Stimulated activated CD4-positive, alpha-beta T cell treated with anti-CD3 and anti-CD28 coated beads, TNF-alpha, amount 100 ng/mL, for 24 hours (primary cell): ENCODE measurements around the gene POMGNT1.

Source experiments
- DNase-seq, 3 experiments: peaks; one replicate each; pipeline ENCODE4 v3.0.0-alpha.2; 2020; ENCODE audit warnings: low read depth in 3 of 3

The POMGNT1 gene

DNA sequence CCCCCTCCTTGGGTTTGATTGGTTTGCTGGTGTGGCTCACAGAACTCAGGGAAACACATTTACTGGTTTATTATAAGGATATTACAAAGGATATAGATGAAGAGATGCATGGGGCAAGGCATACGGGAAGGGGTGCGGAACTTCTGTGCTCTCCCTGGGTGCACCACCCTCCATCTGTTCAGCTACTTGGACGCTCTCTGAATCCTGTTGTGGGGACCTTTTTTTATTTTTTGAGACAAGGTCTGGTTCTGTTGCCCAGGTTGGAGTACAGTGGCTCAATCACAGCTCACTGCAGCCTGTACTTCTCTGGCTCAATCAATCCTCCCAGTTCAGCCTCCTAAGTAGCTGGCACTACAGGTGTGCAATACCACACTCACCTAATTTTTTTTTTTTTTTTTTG, 12.3 kb upstream of the POMGNT1 start:
- DNase-seq = no peak

- no peak for DNase-seq
These were observed 8.2 kb upstream of the POMGNT1 start for GRCh38 chr1:46206399-46206798.

GRCh38 chr1:46205791-46206190, 7.6 kb upstream of the POMGNT1 start:
- DNase-seq = no peak

GRCh38 chr1:46205141-46205540, 6.9 kb upstream of the POMGNT1 start:
- no peak for DNase-seq

DNA sequence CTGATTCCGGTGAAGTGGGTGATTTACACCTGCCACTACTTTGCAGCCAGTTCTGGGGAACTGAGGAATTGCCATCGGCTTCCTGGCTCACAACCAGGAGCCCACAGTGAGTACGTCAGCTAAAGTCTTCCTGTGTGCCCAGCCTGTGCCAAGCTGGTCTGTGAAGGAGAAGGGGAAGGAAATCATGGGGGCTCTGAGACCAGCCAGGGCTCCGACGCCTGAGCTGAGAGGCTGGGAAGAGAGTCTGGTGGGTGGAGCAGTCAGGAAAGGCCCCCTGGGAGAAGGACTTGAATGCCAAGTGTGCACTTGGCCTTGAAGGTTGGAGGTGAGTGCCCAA, 6.1 kb upstream of the POMGNT1 start:
- DNase-seq = no peak

GRCh38 chr1:46203738-46204405, 5.6 kb upstream of the POMGNT1 start:
- no peak for DNase-seq

GRCh38 chr1:46199233-46199749, 1.1 kb upstream of the POMGNT1 start:
- no peak for DNase-seq

DNA sequence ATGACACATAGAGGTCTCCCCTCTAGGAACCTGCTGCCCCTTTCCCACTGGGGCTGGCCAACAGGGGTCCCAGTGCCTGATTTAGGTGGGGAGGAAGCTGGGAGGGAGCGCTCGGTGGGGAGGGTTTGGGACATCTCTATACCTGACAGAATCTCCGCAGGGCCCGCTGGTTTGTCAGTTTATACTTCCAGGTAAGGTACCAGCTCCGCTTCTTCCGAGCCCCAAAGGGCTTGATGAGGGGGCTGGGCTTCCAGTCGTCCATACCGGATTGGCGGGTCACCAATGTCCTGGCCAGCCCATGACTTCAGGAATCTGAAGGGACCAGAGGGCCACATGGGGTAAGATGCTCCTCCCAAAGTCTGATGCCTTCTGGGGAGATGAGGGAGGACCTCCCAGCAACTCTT, 672 bp downstream of the POMGNT1 start:
- no peak for DNase-seq

DNA sequence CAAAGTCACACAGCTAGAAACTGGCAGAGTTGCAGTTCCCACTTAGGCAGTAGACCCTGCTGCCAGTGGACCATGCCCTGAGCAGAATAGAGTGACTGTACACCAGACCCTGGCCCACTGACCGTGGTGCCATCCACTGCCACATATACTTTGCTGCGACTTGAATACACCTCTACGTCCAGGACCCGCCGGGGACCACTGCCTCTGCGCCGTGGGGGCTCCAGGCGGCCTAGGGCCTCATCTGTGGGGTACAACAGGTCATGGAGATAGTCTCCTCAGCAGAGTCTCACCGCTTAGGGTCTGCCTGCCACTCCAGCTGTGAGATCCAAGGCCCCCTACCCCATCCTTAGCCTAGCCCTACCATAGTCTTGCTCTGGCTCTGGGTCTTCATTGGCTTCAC, 1.6 kb downstream of the POMGNT1 start:
- DNase-seq = no peak

DNA sequence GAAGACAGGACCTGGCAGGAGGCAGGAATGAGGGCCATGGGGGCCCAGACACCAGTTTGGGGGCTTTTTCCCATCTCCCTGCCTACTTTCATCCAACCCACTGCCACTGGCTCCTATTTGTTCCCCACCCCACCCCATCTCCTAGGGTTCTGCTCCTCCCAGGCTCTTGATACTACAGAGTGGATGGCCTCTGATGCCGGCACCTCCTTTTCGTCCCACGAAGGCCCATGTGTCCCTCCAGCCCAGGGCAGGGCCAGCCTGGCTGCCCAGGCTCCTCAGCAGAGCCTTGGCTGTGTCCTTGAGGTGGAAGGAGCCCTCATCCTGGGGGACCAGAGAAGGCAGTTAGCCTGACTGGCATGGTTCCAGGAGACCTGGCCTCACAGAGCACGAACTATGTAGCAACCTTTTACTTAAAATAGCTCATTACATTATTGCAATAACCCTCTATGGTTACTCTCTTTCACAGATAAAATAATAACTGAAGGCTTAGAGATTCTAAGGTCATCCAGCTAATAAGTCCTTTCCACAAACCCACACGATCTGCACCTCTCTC, 3.5 kb downstream of the POMGNT1 start:
- no peak for DNase-seq

- DNase-seq = no peak
These were observed 4.2 kb downstream of the POMGNT1 start for GRCh38 chr1:46193984-46194570.

GRCh38 chr1:46193285-46193684, 4.9 kb downstream of the POMGNT1 start:
- no peak for DNase-seq

GRCh38 chr1:46192171-46192570, 6.1 kb downstream of the POMGNT1 start:
- DNase-seq = no peak

GRCh38 chr1:46191033-46191701, 7.1 kb downstream of the POMGNT1 start:
- no peak for DNase-seq

- DNase-seq = no peak
These were observed 7.7 kb downstream of the POMGNT1 start for GRCh38 chr1:46190539-46190938.

- no peak for DNase-seq
These were observed 9.8 kb downstream of the POMGNT1 start for GRCh38 chr1:46188295-46189030.

DNA sequence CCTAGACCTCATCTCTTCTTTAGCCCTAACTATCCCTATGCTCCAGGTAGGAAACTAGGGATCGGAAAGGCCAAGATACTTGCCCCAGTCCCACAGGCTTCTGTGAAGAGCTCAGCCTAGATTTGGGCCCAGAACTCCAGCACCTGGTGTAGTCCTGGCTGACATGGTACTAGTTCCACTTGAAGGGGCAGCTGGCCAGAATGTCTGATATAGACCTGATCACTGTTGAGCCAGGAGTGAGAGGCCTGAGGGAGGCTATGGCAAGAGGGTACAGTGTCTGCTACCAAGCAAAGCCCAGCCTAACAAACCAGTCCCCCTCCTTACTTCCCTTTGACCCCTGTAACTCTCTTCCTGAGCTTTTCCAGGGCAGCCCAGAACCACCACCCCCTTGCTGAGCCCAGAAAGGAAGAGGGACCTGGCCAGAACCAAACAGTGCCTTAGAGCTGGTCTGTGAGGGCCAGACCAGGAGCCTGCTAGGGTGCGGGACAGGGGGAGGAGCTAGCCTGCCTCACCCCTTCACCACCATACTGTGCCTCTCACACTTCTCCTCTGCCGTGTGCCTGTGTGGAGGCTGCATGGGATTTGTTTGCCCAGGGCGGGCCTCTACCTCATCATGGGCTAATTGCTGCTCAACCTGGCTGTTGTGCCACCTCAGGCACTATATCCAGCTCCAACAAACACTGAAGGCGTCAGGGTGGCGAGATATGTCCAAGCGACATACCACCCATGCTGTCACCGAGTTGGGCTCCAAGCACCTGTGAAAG, 10.9 kb downstream of the POMGNT1 start:
- DNase-seq = no peak

GRCh38 chr1:46186076-46186475, 12.2 kb downstream of the POMGNT1 start:
- DNase-seq = no peak

DNA sequence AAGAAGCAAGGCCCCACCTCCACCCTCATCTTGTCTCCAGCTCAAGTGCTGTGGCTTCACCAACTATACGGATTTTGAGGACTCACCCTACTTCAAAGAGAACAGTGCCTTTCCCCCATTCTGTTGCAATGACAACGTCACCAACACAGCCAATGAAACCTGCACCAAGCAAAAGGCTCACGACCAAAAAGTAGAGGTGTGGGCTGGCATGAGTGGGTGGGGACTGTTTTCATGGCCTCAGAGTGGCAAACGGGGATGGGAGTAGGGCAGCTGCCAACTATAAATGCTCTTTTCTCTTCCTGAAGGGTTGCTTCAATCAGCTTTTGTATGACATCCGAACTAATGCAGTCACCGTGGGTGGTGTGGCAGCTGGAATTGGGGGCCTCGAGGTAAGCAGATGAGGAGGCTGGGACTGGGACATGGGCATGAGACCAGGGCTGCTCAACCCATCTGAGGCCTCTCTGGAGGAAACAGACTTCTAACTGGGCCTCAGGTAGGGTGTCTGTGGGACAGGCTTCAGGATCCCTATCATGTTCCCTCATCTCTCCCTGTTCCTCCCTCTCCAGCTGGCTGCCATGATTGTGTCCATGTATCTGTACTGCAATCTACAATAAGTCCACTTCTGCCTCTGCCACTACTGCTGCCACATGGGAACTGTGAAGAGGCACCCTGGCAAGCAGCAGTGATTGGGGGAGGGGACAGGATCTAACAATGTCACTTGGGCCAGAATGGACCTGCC, 13.1 kb downstream of the POMGNT1 start:
- DNase-seq = peak; percentile 37 to 60 (median 56)

DNA sequence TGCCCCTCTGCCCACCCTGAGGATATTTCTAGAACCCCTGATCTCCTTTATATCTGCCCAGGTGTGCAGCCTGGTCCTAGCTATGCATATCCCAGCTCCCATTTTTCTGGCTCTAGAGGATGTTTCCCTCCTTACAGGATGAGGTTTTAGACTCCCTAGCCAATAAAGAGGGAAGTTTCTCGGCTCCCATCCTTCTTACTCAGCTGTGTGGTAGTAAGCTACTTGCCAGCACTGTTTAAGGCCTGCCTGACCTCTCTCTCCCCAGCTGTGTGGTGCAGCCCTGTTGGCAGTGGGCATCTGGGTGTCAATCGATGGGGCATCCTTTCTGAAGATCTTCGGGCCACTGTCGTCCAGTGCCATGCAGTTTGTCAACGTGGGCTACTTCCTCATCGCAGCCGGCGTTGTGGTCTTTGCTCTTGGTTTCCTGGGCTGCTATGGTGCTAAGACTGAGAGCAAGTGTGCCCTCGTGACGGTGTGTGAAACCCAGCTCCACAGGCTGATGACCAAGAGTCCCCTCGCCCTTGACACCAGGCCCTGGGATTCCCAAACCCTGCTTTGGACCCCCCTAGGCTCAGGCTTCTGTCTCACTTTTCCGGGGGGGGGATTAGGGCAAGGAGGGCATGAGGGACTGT, 14.2 kb downstream of the POMGNT1 start:
- no peak for DNase-seq
